Measurements from ENCODE around the gene MRPL14.
A peak's percentile ranks its signal among the peaks of the same experiment; 100 is the strongest.

Gene MRPL14

DNA sequence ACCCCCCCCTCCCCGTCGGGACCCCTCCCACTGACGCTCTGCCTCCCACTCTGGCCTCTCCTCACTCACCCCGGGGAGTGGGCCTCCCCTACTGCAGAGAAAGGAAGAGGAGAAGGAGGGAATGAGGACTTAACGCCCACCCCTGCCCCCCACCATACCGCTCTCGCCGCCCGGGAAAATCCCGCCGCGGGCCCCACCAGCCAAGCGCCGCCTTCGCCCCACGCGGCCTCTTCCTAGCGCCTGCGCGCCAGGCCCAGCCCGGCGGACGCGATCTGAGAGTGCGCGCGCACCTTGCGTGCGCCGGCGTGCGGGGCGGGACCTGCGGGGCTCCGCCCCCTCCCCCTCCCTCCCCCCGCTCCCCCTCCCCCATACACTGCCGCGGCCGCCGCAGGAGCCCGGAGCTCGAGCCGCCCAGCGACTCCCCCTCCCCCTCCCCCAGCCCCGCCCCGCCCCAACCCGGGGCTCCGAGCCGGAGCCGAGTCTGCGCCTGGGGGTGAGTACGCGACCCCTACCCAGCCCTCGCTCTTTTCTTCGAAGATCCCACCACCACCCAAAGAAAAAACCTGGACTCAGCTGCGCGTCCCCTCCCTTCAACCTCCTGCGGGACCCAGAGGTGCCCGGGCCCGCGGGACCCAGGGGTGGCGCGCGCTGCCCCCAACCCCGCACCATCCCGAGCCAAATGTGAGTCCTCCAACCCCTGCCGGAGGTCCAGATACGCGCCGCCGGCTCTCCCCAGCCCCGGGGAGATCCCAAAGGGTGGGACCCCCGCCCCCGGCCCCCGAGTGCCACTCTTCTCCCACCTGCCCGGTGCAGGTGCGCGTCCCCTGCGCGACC, at the start of gene MRPL14, which contains the start of gene TMEM63B:
TSS of gene MRPL14 (minus strand) at position 267 of the 834 bp plus-strand sequence. CDS start 10,841 bp downstream, outside the sequence.
TSS of gene TMEM63B (plus strand) at position 369 of the 834 bp plus-strand sequence. CDS start 7,031 bp downstream, outside the sequence.
- H3K27me3 Mint-ChIP-seq = no peaks in the 10 kb centered on the region
- peaks cover 4% of the 10 kb centered on the region for H3K36me3 Mint-ChIP-seq
- no peaks in the 10 kb centered on the region for H3K9me3 Mint-ChIP-seq
- H3K4me3 Mint-ChIP-seq = peak within 1 kb of the TSS; percentile 93
- peaks cover 65% of the 10 kb centered on the region for H3K4me1 Mint-ChIP-seq
- H3K27ac Mint-ChIP-seq = peak within 1 kb of the TSS; percentile 95

- peaks cover 3% of the 10 kb centered on the region for H3K27me3 Mint-ChIP-seq
These were observed 49.0 kb upstream of the MRPL14 start for GRCh38 chr6:44176130-44176761.

GRCh38 chr6:44172731-44173500, 45.7 kb upstream of the MRPL14 start:
- peaks cover 14% of the 10 kb centered on the region for H3K4me1 Mint-ChIP-seq
- peaks cover 3% of the 10 kb centered on the region for H3K27me3 Mint-ChIP-seq
- H3K27ac Mint-ChIP-seq = peak overlapping the region; percentile 84
- peak overlapping the region; percentile 74 for H3K4me3 Mint-ChIP-seq
- H3K36me3 Mint-ChIP-seq = no peaks in the 10 kb centered on the region
- H3K9me3 Mint-ChIP-seq = no peaks in the 10 kb centered on the region

More at GRCh38 chr6:44176130-44176761, 49.0 kb upstream of the MRPL14 start:
- H3K4me3 Mint-ChIP-seq = no peak overlapping the region
- no peak overlapping the region for H3K27ac Mint-ChIP-seq
- peaks cover 13% of the 10 kb centered on the region for H3K4me1 Mint-ChIP-seq
- no peaks in the 10 kb centered on the region for H3K9me3 Mint-ChIP-seq
- no peaks in the 10 kb centered on the region for H3K36me3 Mint-ChIP-seq

DNA sequence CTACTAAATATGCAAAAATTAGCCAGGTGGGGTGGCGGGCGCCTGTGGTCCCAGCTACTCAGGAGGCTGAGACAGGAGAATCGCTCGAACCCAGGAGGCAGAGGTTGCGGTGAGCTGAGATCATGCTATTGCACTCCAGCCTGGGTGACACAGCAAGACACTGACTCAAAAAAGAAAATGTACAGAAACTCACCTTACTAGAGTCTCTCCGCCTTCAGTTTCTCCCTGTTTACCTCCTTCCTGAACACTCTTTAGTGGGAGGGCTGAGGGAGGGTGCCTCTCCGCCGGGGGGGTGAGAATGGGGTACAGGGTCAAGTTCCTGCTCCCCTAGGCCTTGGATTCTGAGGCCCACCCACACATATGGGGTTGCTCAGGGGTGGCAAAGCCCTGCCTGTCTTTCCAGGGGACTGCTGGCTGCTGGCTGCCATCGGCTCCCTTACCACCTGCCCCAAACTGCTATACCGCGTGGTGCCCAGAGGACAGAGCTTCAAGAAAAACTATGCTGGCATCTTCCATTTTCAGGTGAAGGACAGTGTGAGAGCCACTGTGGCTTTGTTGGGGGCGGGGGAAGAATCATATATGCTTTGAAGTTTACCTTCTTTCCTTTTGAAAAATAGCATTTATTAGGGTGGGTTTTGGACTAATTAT, 44.8 kb upstream of the MRPL14 start:
- H3K27ac Mint-ChIP-seq = peak overlapping the region; percentile 41
- H3K4me1 Mint-ChIP-seq = peaks cover 14% of the 10 kb centered on the region
- peaks cover 3% of the 10 kb centered on the region for H3K27me3 Mint-ChIP-seq
- H3K9me3 Mint-ChIP-seq = no peaks in the 10 kb centered on the region
- peak overlapping the region; percentile 74 for H3K4me3 Mint-ChIP-seq
- no peaks in the 10 kb centered on the region for H3K36me3 Mint-ChIP-seq

DNA sequence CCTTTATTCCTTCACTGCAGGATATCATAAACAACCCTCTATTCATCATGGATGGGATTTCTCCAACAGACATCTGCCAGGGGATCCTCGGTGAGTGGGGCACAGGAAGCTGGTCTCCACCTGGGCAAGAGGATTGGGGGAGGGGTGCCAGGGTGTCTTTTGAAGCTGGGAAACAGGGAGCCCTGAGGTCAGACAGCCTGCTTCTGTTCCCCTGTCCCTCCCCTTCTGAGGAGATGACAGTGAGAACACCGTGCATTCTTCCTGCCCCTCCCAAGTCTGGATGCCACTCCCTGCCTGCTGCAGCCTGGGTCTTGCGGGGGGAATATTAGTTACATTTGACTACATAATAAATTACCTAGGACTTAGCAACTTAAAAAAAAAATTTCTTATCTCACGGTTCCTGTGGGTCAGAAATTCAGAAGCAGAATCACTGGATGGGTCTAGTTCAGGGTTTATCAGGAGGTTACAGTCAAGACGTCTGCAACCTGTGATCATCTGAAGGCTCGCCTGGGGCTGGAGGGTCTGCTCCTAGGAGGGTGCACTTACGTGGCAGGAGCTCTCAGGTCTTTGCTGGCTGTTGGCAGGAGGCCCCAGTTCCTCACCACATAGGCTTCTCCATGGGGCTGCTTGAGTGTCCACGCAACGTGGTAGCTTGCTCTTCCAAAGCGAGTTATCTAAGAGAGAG, 42.8 kb upstream of the MRPL14 start:
- Mint-ChIP-seq H3K4me1 (peaks cover 14% of the 10 kb centered on the region), H3K27ac (no peak overlapping the region), H3K4me3 (no peak overlapping the region), H3K36me3 (no peaks in the 10 kb centered on the region), H3K9me3 (no peaks in the 10 kb centered on the region), H3K27me3 (peaks cover 6% of the 10 kb centered on the region)

DNA sequence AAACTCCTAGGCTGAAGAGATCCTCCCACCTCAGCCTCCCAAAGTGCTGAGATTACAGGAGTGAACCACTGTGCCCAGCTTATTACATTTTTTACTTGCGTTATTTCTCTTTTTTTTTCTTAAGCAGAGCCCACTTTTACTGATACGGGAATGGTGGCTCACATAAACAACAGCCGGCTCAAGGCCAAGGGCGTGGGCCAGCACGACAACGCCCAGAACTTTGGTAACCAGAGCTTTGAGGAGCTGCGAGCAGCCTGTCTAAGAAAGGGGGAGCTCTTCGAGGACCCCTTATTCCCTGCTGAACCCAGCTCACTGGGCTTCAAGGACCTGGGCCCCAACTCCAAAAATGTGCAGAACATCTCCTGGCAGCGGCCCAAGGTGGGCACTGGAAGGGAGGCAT, 41.9 kb upstream of the MRPL14 start:
- no peak overlapping the region for H3K4me3 Mint-ChIP-seq
- H3K4me1 Mint-ChIP-seq = peaks cover 14% of the 10 kb centered on the region
- H3K27me3 Mint-ChIP-seq = peaks cover 7% of the 10 kb centered on the region
- no peaks in the 10 kb centered on the region for H3K36me3 Mint-ChIP-seq
- H3K27ac Mint-ChIP-seq = no peak overlapping the region
- no peaks in the 10 kb centered on the region for H3K9me3 Mint-ChIP-seq

DNA sequence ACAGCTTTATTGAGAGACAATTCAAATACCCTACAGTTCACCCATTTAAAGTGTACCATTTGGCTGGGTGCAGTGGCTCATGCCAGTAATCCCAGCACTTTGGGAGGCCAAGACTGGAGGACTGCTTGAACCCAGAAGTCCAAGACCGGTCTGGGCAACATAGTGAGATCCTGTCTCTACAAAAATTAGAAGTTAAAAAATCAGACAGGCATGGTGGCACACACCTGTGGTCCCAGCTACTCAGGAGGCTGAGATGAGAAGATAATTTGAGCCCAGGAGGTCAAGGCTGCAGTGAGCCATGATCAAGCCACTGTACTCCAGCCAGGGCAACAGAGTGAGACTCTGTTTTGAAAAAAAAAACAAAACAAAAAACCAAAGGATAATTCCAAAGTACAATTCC, 40.3 kb upstream of the MRPL14 start:
- Mint-ChIP-seq H3K4me1 (peaks cover 10% of the 10 kb centered on the region), H3K27ac (no peak overlapping the region), H3K27me3 (peaks cover 5% of the 10 kb centered on the region), H3K4me3 (no peak overlapping the region), H3K9me3 (no peaks in the 10 kb centered on the region), H3K36me3 (no peaks in the 10 kb centered on the region)

GRCh38 chr6:44166591-44167184, 39.4 kb upstream of the MRPL14 start:
- Mint-ChIP-seq H3K27ac (no peak overlapping the region), H3K36me3 (no peaks in the 10 kb centered on the region), H3K27me3 (peaks cover 4% of the 10 kb centered on the region), H3K9me3 (no peaks in the 10 kb centered on the region), H3K4me3 (no peak overlapping the region), H3K4me1 (peaks cover 4% of the 10 kb centered on the region)

DNA sequence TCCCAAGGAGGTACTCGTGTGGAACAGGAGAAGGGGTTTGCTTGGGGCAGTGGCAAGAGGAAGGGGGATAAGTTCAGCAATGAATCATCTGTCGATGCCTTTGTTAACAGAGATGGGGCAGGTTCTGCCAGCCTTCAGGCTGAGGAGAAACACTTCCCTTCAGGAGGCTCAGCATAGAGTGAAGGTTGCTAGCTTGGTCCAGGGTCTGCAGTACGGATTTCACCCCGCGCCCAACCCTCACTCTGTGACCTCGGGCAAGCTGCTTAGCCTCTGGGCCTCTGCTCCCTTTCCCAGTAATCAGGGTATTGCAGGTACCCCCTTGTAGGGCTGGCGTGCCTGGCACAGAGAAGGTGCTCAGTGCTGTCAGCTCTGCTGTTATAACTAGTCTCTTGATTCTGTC, 38.9 kb upstream of the MRPL14 start:
- no peaks in the 10 kb centered on the region for H3K4me1 Mint-ChIP-seq
- no peak overlapping the region for H3K4me3 Mint-ChIP-seq
- H3K9me3 Mint-ChIP-seq = no peaks in the 10 kb centered on the region
- no peak overlapping the region for H3K27ac Mint-ChIP-seq
- peaks cover 4% of the 10 kb centered on the region for H3K27me3 Mint-ChIP-seq
- H3K36me3 Mint-ChIP-seq = no peaks in the 10 kb centered on the region

- H3K4me3 Mint-ChIP-seq = no peak overlapping the region
- H3K9me3 Mint-ChIP-seq = no peaks in the 10 kb centered on the region
- H3K27ac Mint-ChIP-seq = no peak overlapping the region
- H3K4me1 Mint-ChIP-seq = no peaks in the 10 kb centered on the region
- no peaks in the 10 kb centered on the region for H3K36me3 Mint-ChIP-seq
- H3K27me3 Mint-ChIP-seq = peaks cover 4% of the 10 kb centered on the region
These were observed 35.8 kb upstream of the MRPL14 start for GRCh38 chr6:44162876-44163625.

DNA sequence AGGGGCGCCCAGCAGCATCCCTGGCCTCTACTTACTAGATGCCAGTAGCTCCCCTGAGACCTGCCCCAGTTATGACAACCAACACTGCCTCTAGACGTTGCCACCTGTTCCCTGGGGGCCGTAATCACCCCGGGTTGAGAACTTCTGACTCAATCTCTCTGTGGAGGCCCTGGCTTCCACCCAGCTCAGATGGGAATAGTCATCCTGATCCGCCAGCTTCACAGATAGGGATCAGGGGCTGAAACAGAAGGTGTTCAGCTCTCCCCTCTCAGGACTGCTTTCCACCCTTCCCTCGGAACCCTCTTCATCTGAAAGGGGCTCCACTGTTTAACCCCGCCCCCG, 34.7 kb upstream of the MRPL14 start:
- Mint-ChIP-seq H3K4me3 (no peak overlapping the region), H3K9me3 (no peaks in the 10 kb centered on the region), H3K4me1 (no peaks in the 10 kb centered on the region), H3K27me3 (peaks cover 4% of the 10 kb centered on the region), H3K36me3 (no peaks in the 10 kb centered on the region), H3K27ac (no peak overlapping the region)

DNA sequence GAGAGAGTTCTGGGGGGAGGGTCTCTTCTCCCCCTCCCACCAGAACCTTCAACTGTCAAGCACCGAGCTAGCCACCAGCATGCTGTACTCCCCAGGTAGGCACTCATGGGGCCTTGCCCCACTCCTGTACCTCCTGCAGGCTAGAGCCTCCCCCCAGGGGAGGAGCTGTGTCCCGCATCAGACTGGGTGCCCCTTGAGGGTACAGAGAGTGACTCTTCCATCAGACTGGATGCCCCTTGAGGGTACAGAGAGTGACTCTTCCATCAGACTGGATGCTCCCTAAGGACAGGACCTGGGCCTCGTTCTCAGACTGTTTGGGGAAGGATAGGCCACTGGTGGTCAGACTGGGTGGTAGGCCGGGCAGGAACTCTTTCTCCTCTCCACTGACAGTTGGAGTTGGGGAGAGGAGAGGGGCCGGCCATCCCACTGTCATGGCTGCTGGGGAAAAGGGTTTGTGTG, 31.5 kb upstream of the MRPL14 start, which contains the start of gene CAPN11:
TSS of gene CAPN11 (plus strand) at position 51 of the 459 bp plus-strand sequence. CDS start at position 80, 29 bp downstream.
- Mint-ChIP-seq H3K4me1 (no peaks in the 10 kb centered on the region), H3K36me3 (no peaks in the 10 kb centered on the region), H3K4me3 (no peak within 1 kb of the TSS), H3K27ac (no peak within 1 kb of the TSS), H3K9me3 (no peaks in the 10 kb centered on the region), H3K27me3 (no peaks in the 10 kb centered on the region)

- no peak overlapping the region for H3K4me3 Mint-ChIP-seq
- H3K4me1 Mint-ChIP-seq = no peaks in the 10 kb centered on the region
- H3K36me3 Mint-ChIP-seq = peaks cover 2% of the 10 kb centered on the region
- H3K9me3 Mint-ChIP-seq = no peaks in the 10 kb centered on the region
- H3K27me3 Mint-ChIP-seq = no peaks in the 10 kb centered on the region
- no peak overlapping the region for H3K27ac Mint-ChIP-seq
These were observed 29.9 kb upstream of the MRPL14 start for GRCh38 chr6:44157152-44157521.

All from activated naive CD4-positive, alpha-beta T cell treated with anti-CD3 and anti-CD28 coated beads, Interleukin-2, amount 50 U/mL, for 24 hours (primary cell).